SIG-M5 (cell line): ENCODE results near the gene ATP6AP2.

Source experiments
- DNase-seq: peaks from one replicate; lab custom pipeline; 2025; lab: John Stamatoyannopoulos, UW

ATP6AP2 gene

GRCh38 chrX:40644176-40644575, 63.4 kb downstream of the ATP6AP2 start:
- DNase-seq: peak; percentile 51

DNA sequence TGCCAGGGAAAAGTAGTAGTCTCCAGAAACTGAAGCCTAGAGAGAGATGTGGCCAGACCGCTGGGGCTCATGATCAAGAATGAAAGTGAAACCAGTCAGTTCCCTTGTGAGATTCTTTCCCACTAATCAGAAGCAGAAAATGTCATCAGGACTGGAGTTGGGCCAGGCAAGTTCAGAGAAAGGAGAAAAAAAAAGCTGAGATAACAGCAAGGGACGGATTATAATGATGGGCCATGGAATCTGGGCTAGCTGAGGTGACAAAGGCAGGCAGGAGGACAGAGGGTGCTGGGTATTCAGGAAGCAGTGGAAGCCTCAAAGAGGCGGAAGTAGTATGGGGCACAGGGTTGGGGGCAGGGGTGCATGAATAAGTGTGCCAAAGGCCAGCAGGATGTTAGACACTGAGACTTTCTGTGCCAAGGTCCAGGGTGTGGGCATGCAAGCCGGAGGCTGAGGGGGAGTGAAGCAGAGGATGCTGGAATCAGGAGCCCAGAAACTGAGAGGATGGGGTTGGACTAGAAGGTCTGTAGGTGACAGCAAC, 64.1 kb downstream of the ATP6AP2 start:
- DNase-seq: no peak

DNA sequence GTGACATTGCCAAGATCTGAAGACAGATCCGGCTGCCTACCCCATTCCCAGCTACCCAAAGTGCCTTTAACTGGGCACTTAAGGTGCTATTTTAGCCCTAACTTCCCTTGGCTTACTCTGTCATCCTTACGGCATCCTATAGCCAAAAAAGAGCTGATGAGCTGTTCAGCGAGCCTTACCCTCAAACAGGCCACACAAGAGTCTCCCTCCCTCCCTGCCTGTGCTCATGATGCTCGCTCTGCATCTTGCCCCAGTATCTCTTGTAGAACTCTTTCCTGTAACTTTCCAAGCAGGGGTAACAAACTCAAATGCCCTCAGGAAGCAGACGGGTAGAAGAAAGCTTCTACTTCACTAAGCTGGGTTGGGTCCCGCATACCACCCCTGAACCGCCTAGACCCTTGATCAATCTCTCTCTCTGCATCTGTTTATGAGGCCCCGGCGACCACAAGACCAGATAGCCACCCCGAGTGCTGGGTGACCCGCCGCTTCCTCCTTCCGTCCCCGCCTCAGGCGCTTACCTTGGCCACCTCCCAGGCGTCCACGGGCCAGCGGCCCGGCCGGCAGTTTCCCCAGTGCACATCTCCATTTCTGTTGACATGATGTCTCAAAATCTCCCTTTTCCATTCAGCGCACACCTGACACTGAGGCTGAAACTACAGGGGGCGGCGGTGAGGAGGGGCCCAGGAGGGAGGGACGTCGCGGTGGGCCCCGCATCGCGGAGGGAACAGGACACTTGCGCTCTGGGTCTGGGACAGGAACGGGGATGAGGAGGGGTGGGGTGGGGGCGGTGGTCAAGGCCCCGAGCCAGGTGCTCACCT, 65.9 kb downstream of the ATP6AP2 start:
- DNase-seq: no peak

DNA sequence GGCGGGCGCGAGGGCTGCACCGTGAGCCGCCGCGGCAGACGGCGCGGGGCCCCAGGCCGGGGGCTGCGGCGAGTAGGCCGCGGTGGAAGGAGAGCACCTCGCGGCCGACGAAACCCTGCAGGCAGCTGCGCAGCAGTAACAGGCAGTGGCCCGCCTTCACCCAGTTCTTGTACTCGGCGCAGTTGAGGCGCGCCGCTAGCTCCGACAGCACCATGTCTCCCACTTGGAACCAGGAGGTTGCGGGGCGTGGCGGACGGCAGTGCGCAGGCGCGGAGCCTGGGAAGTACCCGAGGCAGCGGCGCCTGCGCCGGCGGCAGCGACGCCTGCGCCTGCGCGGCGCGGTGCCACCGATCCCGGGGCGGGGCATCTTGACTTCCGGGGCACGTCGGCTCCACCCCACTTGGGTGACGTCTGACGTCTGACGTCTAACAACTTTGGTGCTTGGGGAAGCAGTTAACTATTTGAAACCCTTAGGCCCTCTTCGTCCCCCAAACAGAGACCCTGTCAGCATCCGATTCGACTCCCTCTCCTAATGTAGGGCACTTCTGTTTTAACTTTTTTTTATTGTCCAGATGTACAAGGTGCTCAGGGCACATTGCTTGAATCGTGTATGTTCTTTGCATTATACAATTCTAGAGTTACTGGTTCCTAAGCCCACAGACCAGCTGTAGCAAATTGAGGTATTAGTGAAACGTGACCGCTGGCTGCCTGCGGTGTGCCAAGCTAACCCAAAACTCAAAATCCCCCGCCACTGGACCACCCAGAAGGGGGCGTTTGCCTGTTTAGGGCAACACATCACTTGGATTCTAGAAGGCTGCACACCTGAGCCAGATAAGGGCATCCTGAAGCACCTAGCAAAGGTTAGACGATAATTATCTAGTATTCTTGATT, 66.8 kb downstream of the ATP6AP2 start, which contains the start of gene CXorf38:
TSS of gene CXorf38 (minus strand) at position 255 of the 891 bp plus-strand sequence. CDS start at position 214, 41 bp downstream.
- DNase-seq: peak; percentile 12

DNA sequence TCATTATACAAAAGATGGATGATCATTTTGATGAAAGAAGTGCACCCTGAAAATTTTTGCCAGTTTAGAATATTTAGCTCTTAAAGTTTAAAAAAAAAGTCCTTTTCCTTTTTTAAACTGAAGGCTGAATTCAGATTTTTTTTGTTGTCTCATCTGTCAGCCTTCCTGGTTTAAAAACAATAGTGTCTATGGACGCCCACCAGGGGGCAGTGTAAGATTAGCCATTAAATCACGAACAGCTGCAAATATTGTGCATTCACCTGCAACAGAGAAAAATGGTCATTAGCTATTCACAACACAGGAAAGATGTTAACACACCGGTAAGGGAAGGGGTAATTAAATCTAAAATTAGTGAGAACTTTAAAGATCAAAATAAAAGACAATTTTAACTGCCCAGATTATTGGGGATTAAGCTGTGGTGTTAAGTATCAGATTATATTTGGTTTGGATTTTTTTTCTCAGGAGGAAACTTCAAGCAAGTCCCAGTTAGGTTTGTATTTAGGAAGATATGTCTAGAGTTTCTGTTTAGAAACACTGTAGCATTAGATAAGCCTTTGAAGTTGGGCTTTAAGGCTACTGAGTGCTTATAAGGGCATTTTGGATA, 71.0 kb downstream of the ATP6AP2 start:
- no peak for DNase-seq

DNA sequence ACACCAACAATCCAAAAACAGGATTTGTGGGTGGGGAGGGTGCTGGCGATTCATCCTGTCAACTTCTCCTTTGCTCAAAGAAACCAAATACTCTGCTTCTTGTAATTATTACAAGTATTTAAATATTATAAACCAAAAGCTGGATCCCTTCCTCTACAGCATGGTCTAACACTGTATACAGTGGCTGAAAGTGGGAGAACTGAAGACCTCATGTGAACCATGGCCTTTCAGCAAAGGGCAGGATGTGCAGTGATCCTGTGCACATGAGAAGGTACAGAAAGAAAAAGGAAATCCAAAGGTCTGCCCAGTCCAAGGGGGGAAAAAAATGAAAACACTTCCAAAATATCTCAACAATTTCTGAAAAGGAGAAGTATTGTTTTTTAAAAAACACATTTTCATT, 71.9 kb downstream of the ATP6AP2 start:
- no peak for DNase-seq

GRCh38 chrX:40653535-40653934, 72.8 kb downstream of the ATP6AP2 start:
- DNase-seq: no peak
